ENCODE measurements around the gene LTBP1.

GRCh38 chr2:33266467-33266866 lies 319.7 kb downstream of the LTBP1 start:
- no peak for TF ChIP-seq CTCF (IDR thresholded peaks at IDR 0.05)
- no peak for TF ChIP-seq POLR2A (IDR thresholded peaks at IDR 0.05)

All from lower leg skin (tissue), 3 donors.